Stimulated activated CD4-positive, alpha-beta T cell treated with anti-CD3 and anti-CD28 coated beads, Interleukin-1b, Interleukin-23, amount 100 ng/mL, for 24 hours (primary cell): ENCODE data around the gene TIGD6.
A peak's percentile ranks its signal among the peaks of the same experiment; 100 is the strongest.
"Not testable (repeated sequence)": the region's sequence is repeated elsewhere in the genome, so short reads cannot be mapped to it uniquely, and the experiment has no call there.

Experiments used
- DNase-seq, 4 experiments: peaks; one replicate each; pipeline ENCODE4 v3.0.0-alpha.2; 2020; ENCODE audit warnings: low read depth in 4 of 4, low spot score in 1 of 4

Gene TIGD6

GRCh38 chr5:150000256-150000989 is at the start of gene TIGD6, which contains the start of gene HMGXB3:
TIGD6 (minus strand) TSS chr5:150000654; CDS start chr5:149996348, 4,306 bp downstream.
HMGXB3 (plus strand) TSS chr5:150000739; CDS start chr5:150004853, 4,114 bp downstream.
- peak; percentile 67 to 85 (median 77) for DNase-seq

GRCh38 chr5:150046031-150046430 is 45.6 kb upstream of the TIGD6 start:
- no peak for DNase-seq

GRCh38 chr5:150045549-150045948 is 45.1 kb upstream of the TIGD6 start:
- no peak for DNase-seq

- no peak for DNase-seq
Measured at GRCh38 chr5:150044712-150045111, 44.3 kb upstream of the TIGD6 start.

- DNase-seq = no peak
Measured at GRCh38 chr5:150044329-150044681, 43.9 kb upstream of the TIGD6 start.

GRCh38 chr5:150043657-150044328 is 43.3 kb upstream of the TIGD6 start:
- DNase-seq = no peak

GRCh38 chr5:150042459-150042858 is 42.0 kb upstream of the TIGD6 start:
- DNase-seq = no peak

- DNase-seq = no peak
Measured at GRCh38 chr5:150038547-150038946, 38.1 kb upstream of the TIGD6 start.

- DNase-seq = no peak
Measured at GRCh38 chr5:150036513-150036912, 36.1 kb upstream of the TIGD6 start.

GRCh38 chr5:150035139-150035895 is 34.9 kb upstream of the TIGD6 start:
- DNase-seq = no peak

- DNase-seq = no peak
Measured at GRCh38 chr5:150034662-150035061, 34.2 kb upstream of the TIGD6 start.

- no peak for DNase-seq
Measured at GRCh38 chr5:150033334-150033733, 32.9 kb upstream of the TIGD6 start.

- DNase-seq = not testable (repeated sequence)
Measured at GRCh38 chr5:150028047-150028446, 27.6 kb upstream of the TIGD6 start.

GRCh38 chr5:150026682-150027172 is 26.3 kb upstream of the TIGD6 start:
- DNase-seq = no peak

GRCh38 chr5:150024346-150024984 is 24.0 kb upstream of the TIGD6 start:
- DNase-seq = no peak

- DNase-seq = no peak
Measured at GRCh38 chr5:150023136-150023535, 22.7 kb upstream of the TIGD6 start.

- no peak for DNase-seq
Measured at GRCh38 chr5:150022681-150023080, 22.2 kb upstream of the TIGD6 start.

GRCh38 chr5:150022158-150022531 is 21.7 kb upstream of the TIGD6 start:
- no peak for DNase-seq

- no peak for DNase-seq
Measured at GRCh38 chr5:150021491-150022157, 21.2 kb upstream of the TIGD6 start.

GRCh38 chr5:150020249-150020648 is 19.8 kb upstream of the TIGD6 start:
- no peak for DNase-seq
